GM20431 (cell line): ENCODE data around the gene WASHC2C.

Experiments
- in situ Hi-C: fragments of 300-500 bp; cut with MseI, MboI; formaldehyde crosslinking; loops from one replicate; pipeline ENCODE4 v1.15.0; 2020; ENCODE audit warnings: low sequenced_read_pairs; ENCODE audit not compliant: unreplicated experiment

The WASHC2C gene

GRCh38 chr10:45819552-45819951, 92.5 kb downstream of the WASHC2C start:
- in situ Hi-C loops, result loop anchor here (25.0 kb wide), 1 partner anchor 193 kb away; no protein-coding TSS in a partner anchor

- in situ Hi-C loops, result loop anchor here (25.0 kb wide), 1 partner anchor 192 kb away; no protein-coding TSS in a partner anchor
Measured at GRCh38 chr10:45820107-45820830, 93.2 kb downstream of the WASHC2C start.

GRCh38 chr10:45822918-45823317, 95.9 kb downstream of the WASHC2C start:
- in situ Hi-C loops, result loop anchor here (25.0 kb wide), 1 partner anchor 189 kb away; no protein-coding TSS in a partner anchor
